Measurements from ENCODE around the gene C2CD5.
"Not testable (repeated sequence)": the region's sequence is repeated elsewhere in the genome, so short reads cannot be mapped to it uniquely, and the experiment has no call there.

The C2CD5 gene

DNA sequence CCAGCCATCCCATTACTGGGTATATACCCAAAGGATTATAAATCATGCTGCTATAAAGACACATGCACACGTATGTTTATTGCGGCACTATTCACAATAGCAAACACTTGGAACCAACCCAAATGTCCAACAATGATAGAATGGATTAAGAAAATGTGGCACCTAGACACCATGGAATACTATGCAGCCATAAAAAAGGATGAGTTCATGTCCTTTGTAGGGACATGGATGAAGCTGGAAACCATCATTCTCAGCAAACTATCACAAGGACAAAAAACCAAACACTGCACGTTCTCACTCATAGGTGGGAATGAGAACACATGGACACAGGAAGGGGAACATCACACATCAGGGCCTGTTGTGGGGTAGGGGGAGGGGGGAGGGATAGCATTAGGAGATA, 56.7 kb downstream of the C2CD5 start:
- not testable (repeated sequence) for DNase-seq (ENCODE audit: extremely low spot score, insufficient read length, low read depth); FAIRE-seq

- FAIRE-seq = no peak
- DNase-seq (ENCODE audit: extremely low spot score, insufficient read length, low read depth) = no peak
Observed at GRCh38 chr12:22481547-22482104, 62.7 kb downstream of the C2CD5 start.

- not testable (repeated sequence) for DNase-seq (ENCODE audit: extremely low spot score, insufficient read length, low read depth); FAIRE-seq
Observed at GRCh38 chr12:22480814-22481213, 63.5 kb downstream of the C2CD5 start.

- DNase-seq (ENCODE audit: extremely low spot score, insufficient read length, low read depth) = no peak
- no peak for FAIRE-seq
Observed at GRCh38 chr12:22480016-22480415, 64.3 kb downstream of the C2CD5 start.

DNA sequence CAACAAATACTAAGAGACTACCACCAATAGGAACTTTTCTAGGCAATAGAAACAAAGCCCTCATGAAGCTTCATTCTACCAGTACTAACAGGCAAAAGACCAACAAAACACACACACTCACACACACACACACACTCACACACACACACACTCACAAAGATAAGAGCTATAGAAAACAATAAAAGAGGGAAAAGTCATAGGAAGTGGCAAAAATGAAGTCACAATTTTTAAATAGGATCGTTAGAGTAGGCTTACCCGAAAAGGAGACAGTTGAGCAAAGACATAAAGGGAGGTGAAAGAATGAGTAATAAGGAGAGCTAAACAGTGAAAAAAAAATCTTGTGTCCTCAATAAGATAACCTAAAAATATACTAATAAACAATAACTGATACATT, 66.5 kb downstream of the C2CD5 start:
- FAIRE-seq (peak; percentile 35), DNase-seq (ENCODE audit: extremely low spot score, insufficient read length, low read depth) (no peak)

GRCh38 chr12:22477166-22477893, 67.0 kb downstream of the C2CD5 start:
- FAIRE-seq (no peak), DNase-seq (ENCODE audit: extremely low spot score, insufficient read length, low read depth) (no peak)

DNA sequence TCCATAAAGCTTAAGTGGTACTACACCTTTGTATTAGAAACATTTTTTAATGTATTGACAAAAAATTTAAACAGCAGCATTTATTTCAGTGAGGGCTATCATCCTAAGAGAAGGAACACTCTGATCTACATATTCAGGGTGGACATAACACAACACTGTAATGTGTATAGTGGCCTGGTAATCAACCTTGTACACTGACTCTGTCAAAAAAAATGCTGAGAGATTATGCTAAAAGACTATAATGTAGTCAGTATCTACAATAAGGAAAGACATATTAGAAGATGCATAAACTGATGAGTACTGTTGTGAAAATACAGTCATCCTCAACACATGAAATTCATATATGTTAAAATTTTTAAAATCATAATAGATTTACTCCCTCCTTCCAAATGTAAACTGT, 68.2 kb downstream of the C2CD5 start:
- FAIRE-seq = no peak
- DNase-seq (ENCODE audit: extremely low spot score, insufficient read length, low read depth) = no peak

DNA sequence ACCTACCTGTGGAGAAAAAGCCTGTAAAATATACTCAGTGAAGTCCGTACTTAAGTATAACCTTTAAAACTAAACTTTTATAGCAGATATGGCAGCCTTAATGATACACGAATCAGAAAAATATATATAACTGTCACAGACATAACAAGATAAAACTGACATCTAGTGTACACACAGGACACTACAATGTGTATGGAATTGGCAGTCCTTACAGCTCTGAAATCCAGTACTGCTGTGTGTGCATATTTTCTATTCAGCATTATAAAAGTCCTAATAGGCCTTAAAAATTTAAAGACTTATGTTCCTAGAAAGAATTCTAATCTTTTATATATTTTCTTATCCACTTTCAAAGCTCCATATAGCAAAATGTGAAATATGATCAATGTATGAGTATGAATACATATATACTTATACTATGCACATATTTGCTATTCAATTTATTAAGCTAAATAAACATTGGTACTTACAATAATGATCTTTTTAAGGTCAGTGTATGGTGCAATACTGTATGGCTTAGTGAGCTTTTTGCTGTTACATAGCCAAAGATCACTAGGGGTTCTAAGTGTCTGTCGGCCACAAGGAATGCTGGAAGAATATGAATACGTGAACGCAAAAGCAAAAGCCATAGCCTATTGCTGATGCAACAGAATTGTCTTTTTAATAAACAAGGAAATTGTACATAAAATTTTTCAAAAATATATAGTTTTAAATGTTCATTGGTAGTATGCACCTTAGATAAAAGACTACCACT, 69.2 kb downstream of the C2CD5 start:
- DNase-seq (ENCODE audit: extremely low spot score, insufficient read length, low read depth) = no peak
- FAIRE-seq = no peak

- DNase-seq (ENCODE audit: extremely low spot score, insufficient read length, low read depth) (no peak), FAIRE-seq (peak; percentile 71)
Observed at GRCh38 chr12:22473212-22473611, 71.1 kb downstream of the C2CD5 start.

- FAIRE-seq (no peak), DNase-seq (ENCODE audit: extremely low spot score, insufficient read length, low read depth) (no peak)
Observed at GRCh38 chr12:22467190-22467589, 77.2 kb downstream of the C2CD5 start.

- FAIRE-seq (no peak), DNase-seq (ENCODE audit: extremely low spot score, insufficient read length, low read depth) (no peak)
Observed at GRCh38 chr12:22463306-22463705, 81.0 kb downstream of the C2CD5 start.

- no peak for DNase-seq (ENCODE audit: extremely low spot score, insufficient read length, low read depth)
- no peak for FAIRE-seq
Observed at GRCh38 chr12:22461786-22462185, 82.6 kb downstream of the C2CD5 start.

DNA sequence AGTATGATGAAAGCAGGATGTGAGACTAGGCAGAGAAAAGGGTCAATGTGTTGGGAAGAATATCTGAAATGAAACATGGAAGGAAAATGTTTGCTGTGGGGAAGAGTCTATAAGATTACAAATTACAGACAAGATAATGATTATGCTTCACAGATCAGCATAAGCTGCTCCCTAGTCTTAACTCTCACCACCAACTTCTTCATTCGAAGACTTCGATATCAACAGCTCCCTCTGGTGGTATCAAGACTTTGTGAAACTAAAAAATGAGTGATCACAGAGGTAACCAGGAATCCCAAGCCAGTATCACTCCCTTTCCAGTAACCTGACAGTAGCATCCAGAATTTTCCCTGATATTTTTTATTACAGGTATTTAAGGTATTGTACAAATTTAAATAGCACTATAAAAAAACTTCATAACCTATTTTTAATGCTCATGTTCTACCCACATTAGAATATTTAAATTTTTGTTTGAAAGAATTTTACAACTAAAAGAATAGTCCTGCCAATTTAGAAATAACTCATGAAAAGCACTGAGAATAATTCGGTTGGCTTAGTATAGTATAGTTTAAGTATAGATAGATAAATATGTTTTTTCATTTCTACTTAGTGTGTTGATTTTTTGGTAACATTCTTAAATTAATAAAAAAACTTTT, 84.4 kb downstream of the C2CD5 start:
- FAIRE-seq (peak; percentile 86), DNase-seq (ENCODE audit: extremely low spot score, insufficient read length, low read depth) (no peak)

- FAIRE-seq (no peak), DNase-seq (ENCODE audit: extremely low spot score, insufficient read length, low read depth) (no peak)
Observed at GRCh38 chr12:22458298-22458937, 85.9 kb downstream of the C2CD5 start.

GRCh38 chr12:22457085-22457484, 87.3 kb downstream of the C2CD5 start:
- DNase-seq (ENCODE audit: extremely low spot score, insufficient read length, low read depth) = no peak
- FAIRE-seq = no peak

DNA sequence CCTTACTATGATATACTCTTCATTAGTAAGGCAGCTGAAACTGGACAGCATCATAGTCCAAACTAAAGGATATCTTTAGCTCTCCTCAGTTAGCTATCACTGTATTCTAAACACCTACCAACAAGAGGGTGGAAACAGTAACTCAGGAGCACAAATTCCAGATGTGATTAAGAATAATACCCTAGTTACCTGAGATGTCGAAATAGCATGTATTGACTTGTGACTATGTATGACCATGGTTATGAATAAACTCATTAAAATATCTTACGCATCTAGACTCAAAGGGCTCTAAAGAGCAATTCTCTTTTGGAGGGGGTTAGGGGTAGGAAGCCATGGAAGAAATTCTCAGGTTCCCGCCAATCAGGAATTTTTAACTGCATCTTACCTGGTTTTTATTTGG, 90.8 kb downstream of the C2CD5 start:
- FAIRE-seq = no peak
- DNase-seq (ENCODE audit: extremely low spot score, insufficient read length, low read depth) = no peak

GRCh38 chr12:22447223-22447622, 97.1 kb downstream of the C2CD5 start:
- DNase-seq (ENCODE audit: extremely low spot score, insufficient read length, low read depth) (no peak), FAIRE-seq (no peak)

GRCh38 chr12:22444317-22444665, 100.1 kb downstream of the C2CD5 start:
- DNase-seq (ENCODE audit: extremely low spot score, insufficient read length, low read depth); FAIRE-seq: not testable (repeated sequence)

DNA sequence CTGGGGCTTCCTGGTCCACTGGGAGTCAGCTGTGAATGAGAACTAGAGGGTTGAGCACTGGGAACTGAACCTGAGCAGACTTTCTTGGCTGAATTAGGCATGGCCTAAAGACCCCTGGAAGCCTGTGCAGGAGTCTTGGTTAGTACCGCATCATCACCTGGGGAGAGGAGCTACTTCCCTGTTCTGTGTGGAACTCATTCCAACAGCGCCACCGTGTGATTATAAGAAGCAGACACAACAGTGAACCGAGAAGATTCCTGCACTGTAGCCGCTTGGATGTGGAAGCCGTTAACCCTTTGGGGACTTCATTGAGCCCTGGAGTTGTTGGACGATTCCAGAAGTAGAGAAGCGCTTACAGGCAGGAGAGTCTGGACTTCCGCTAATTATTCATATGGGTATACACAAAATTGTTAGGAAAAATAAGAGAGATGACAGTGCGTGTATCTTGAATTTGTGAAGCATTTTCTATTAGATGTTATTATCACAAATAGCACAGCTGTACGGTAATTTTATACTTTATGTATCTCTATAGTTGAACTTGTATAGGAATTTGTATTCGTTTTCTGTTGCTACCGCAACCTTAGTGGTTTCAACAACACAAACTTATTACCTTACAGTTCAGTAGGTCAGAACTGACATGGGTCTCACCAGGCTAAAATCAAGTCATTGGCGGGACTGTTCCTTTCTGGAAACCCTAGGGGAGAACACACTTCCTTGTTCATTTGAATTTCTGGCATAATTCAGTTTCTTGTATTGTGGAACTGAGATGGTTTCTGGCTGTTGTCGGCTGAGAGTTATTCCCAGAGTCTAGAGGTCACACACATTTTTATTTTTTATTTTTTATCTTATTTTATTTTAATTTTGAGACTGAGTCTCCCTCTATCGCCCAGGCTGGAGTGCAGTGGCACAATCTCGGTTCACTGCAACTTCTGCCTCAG, 100.7 kb downstream of the C2CD5 start:
- DNase-seq (ENCODE audit: extremely low spot score, insufficient read length, low read depth) (peak; percentile 33), FAIRE-seq (peak; percentile 91)

All from GM18507 (cell line).